Common myeloid progenitor, CD34-positive (primary cell): ENCODE measurements around the gene SMG7.
A peak's percentile ranks its signal among the peaks of the same experiment; 100 is the strongest.

Experiments
- CTCF ChIA-PET: fragments of 350-600 bp; sonication (Branson Sonifier 250); formaldehyde crosslinking; loops from one replicate; lab custom pipeline; 2021; ENCODE audit warnings: antibody characterized with exemption; lab: Charles Lee
- POLR2A ChIA-PET: fragments of 350-600 bp; sonication (Branson Sonifier 250); formaldehyde crosslinking; loops from one replicate; lab custom pipeline; 2021; ENCODE audit warnings: antibody characterized with exemption; lab: Charles Lee
- DNase-seq, 3 donors: peaks; one replicate each; pipeline versions ENCODE4 v3.0.0 to v3.0.0-alpha.2; 2013
- H3K27ac ChIP-seq, 2 experiments: 1 replicate in 1 of 2; 2 replicates in 1 of 2; pipeline ENCODE4 v1.7.0; 2013; ENCODE audit warnings: inconsistent platforms in 2 of 2, low read length in 2 of 2, mild to moderate bottlenecking in 2 of 2, low read depth in 1 of 2, moderate library complexity in 1 of 2; ENCODE audit not compliant: severe bottlenecking in 2 of 2, insufficient read depth in 1 of 2, poor library complexity in 1 of 2
- H3K27me3 ChIP-seq, 5 experiments: replicated peaks in 2 of 5; 1 replicate in 3 of 5; 2 replicates in 2 of 5; pipeline versions ENCODE4 v1.6.1 to v1.7.0; 2013; ENCODE audit warnings: low read length in 4 of 5, mild to moderate bottlenecking in 2 of 5, moderate library complexity in 2 of 5, inconsistent platforms in 1 of 5; ENCODE audit not compliant: insufficient read depth in 5 of 5, control insufficient read depth in 4 of 5
- H3K36me3 ChIP-seq, 4 experiments: 1 replicate in 2 of 4; 2 replicates in 2 of 4; pipeline versions ENCODE4 v1.6.1 to v1.7.0; 2013; ENCODE audit warnings: low read length in 3 of 4, control low read depth in 1 of 4, mild to moderate bottlenecking in 1 of 4; ENCODE audit not compliant: control insufficient read depth in 4 of 4, insufficient read depth in 4 of 4
- H3K4me1 ChIP-seq, 4 experiments: 1 replicate in 3 of 4; 2 replicates in 1 of 4; pipeline versions ENCODE4 v1.6.1 to v1.7.1; 2013; ENCODE audit warnings: low read length in 3 of 4, mild to moderate bottlenecking in 3 of 4, control low read depth in 1 of 4, inconsistent platforms in 1 of 4, moderate library complexity in 1 of 4; ENCODE audit not compliant: control insufficient read depth in 4 of 4, insufficient read depth in 4 of 4; ENCODE audit errors: control extremely low read depth in 1 of 4
- H3K4me3 ChIP-seq, 7 experiments: 1 replicate in 4 of 7; 2 replicates in 3 of 7; pipeline versions ENCODE4 v1.5.1 to v1.7.0; 2013; ENCODE audit warnings: mild to moderate bottlenecking in 7 of 7, low read length in 6 of 7, moderate library complexity in 6 of 7, inconsistent platforms in 2 of 7, low read depth in 2 of 7, control low read depth in 1 of 7; ENCODE audit not compliant: insufficient read depth in 4 of 7, control insufficient read depth in 1 of 7; ENCODE audit errors: extremely low read depth in 1 of 7
- H3K9me3 ChIP-seq, 5 experiments: 1 replicate in 4 of 5; 2 replicates in 1 of 5; pipeline versions ENCODE4 v1.6.1 to v1.7.1; 2013; ENCODE audit warnings: low read length in 4 of 5, mild to moderate bottlenecking in 2 of 5, inconsistent platforms in 1 of 5, low read depth in 1 of 5, moderate library complexity in 1 of 5; ENCODE audit not compliant: control insufficient read depth in 4 of 5, insufficient read depth in 2 of 5; ENCODE audit errors: control extremely low read depth in 1 of 5
- WGBS: methylation state at CpG from one replicate; pipeline ENCODE4 v1.1.5; 2013; ENCODE audit not compliant: insufficient coverage; 5-methylcytosine and 5-hydroxymethylcytosine counted together

The SMG7 gene

DNA sequence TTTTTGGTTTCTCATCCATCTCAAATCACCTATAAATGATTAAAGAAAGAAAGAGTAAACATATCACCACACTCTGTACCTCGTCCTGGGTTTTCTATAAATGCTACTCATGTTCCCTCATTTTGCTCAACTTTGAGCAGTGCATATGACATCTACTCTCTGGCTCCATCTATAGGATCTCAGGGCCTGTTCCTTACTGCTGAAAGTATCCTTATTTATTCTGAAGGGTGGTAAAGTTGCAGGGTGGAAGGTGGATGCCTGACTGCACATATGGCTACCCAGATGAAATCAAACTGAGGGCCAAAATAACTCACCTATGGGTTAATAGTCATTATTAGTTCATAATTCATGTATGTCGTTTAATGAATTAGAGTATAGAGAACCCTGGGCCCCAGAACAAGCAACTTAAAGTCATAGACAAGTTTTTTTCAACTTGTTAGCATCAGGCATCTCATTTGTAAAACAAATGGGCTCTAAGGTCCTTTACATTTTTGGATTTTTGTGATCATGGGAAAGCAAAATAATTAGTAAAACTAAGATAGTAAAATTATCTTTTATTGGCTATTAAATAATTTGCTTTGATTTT lies 71.4 kb downstream of the SMG7 start:
- H3K27me3 ChIP-seq: no peaks in the 10 kb centered on the region
- no peaks in the 10 kb centered on the region for H3K9me3 ChIP-seq
- peak; percentile 72 to 82 (median 81) for DNase-seq
- H3K4me1 ChIP-seq: no peaks in the 10 kb centered on the region
- H3K27ac ChIP-seq: no peak overlapping the region
- peaks cover 33 to 88% (median 63%) of the 10 kb centered on the region in 4 experiments for H3K36me3 ChIP-seq
- CTCF ChIA-PET: no interaction called here
- POLR2A ChIA-PET: no interaction called here
- H3K4me3 ChIP-seq: no peak overlapping the region
- no CpG with 5 or more reads among the region's 2 CpGs for WGBS

DNA sequence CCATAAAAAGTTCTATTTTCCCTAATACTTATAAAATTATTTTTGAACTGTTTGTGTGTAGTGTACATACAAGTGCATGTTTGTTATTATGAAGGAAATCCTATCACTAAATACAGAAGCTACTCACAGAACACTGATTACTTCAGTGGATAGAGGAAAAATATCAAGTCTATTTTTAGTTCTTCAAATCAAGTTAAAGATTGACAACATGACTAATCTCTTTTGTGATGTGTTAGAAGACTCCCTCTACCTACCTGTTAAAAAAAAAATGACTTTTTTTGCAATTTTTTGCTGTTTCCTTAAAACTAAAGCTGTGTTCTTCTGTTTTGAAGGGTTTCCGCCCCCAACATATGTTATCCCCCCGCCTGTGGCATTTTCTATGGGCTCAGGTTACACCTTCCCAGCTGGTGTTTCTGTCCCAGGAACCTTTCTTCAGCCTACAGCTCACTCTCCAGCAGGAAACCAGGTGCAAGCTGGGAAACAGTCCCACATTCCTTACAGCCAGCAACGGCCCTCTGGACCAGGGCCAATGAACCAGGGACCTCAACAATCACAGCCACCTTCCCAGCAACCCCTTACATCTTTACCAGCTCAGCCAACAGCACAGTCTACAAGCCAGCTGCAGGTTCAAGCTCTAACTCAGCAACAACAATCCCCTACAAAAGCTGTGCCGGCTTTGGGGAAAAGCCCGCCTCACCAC lies 72.4 kb downstream of the SMG7 start:
- H3K27me3 ChIP-seq: no peaks in the 10 kb centered on the region
- DNase-seq: no peak
- no peak overlapping the region for H3K27ac ChIP-seq
- 92% methylated on average over 5 of the region's 5 CpGs for WGBS
- ChIA-PET POLR2A (no interaction called here), CTCF (interaction anchor here (0.7 to 2.1 kb wide), 13 partner anchors 8 to 392 kb away, joined by 3 to 11 read pairs (median 4); no protein-coding TSS in a partner anchor)
- peaks cover 31 to 89% (median 63%) of the 10 kb centered on the region in 4 experiments for H3K36me3 ChIP-seq
- H3K4me3 ChIP-seq: no peak overlapping the region
- no peaks in the 10 kb centered on the region for H3K4me1 ChIP-seq
- H3K9me3 ChIP-seq: no peaks in the 10 kb centered on the region

DNA sequence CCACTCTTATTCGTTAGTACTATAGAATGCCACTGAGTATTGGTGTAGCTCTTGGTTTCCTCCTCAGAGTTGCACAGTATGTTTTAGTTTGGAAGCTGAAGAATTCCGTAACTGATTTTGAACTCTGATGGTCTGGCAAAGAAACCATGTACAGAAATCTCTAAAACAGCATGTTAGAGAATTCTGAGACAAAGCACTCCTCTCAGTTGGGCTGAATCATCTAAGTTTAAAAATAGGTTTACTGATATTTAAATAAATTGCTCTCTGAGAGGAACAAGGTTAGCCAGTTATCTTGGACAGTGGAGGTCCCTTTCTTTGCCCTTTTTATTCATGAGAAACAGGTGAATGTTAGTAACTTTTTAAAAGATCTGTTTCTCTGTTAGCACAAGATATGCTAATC lies 74.1 kb downstream of the SMG7 start:
- no peak for DNase-seq
- ChIA-PET CTCF (interaction anchor here (1.5 kb wide), 1 partner anchor 76 kb away, joined by 4 read pairs; no protein-coding TSS in a partner anchor), POLR2A (no interaction called here)
- WGBS: 100% methylated on average over 2 of the region's 2 CpGs
- no peaks in the 10 kb centered on the region for H3K9me3 ChIP-seq
- H3K4me3 ChIP-seq: no peak overlapping the region
- H3K27ac ChIP-seq: no peak overlapping the region
- H3K4me1 ChIP-seq: no peaks in the 10 kb centered on the region
- H3K27me3 ChIP-seq: no peaks in the 10 kb centered on the region
- peaks cover 33 to 90% (median 65%) of the 10 kb centered on the region in 4 experiments for H3K36me3 ChIP-seq

DNA sequence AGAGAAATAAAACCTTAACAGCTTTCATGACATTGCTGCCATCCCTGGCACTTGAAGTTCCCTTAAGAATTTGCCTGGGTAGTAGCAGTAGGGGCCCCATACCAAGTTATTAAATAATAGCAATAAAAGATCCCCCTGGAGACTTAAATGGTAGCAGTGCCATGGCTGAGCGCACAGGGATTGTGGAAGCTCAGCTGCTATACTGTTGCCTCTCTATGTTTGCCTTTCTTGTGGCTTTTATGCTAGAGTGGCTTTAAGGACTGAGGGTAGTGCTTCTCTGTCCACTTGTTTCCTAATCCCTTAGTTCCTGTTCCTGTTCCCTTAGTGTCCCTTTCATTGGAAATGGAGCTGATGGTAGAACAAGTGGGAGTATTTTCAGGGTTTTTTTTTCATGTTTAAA lies 75.8 kb downstream of the SMG7 start:
- POLR2A ChIA-PET: no interaction called here
- WGBS: 100% methylated on average over 1 of the region's 1 CpG

DNA sequence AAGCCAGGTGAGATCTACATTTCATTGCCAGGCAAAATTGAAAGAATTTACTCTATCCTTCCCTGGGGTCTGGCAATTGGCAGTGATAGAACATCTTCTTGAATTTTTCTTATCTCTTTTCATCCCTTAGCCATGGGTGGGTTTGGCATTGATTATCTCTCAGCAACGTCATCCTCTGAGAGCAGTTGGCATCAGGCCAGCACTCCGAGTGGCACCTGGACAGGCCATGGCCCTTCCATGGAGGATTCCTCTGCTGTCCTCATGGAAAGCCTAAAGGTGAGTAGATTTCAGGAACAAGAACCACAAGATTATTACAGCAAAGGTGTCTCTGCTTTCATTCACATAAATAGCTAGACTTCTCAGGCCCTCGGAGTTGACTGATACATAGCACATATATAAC lies 78.6 kb downstream of the SMG7 start:
- Histone ChIP-seq H3K4me3 (no peak overlapping the region), H3K27me3 (no peaks in the 10 kb centered on the region), H3K27ac (no peak overlapping the region), H3K36me3 (peaks cover 32 to 92% (median 70%) of the 10 kb centered on the region in 4 experiments), H3K4me1 (peaks cover 0 to 18% (median 0%) of the 10 kb centered on the region in 4 experiments), H3K9me3 (no peaks in the 10 kb centered on the region)
- POLR2A ChIA-PET: no interaction called here
- 100% methylated on average over 2 of the region's 3 CpGs for WGBS
- CTCF ChIA-PET: interaction anchor here (1.0 to 1.4 kb wide), 2 partner anchors 11 to 15 kb away, joined by 3 to 4 read pairs; no protein-coding TSS in a partner anchor
- DNase-seq: no peak

More for the DNA sequence above, 75.8 kb downstream of the SMG7 start:
- peaks cover 37 to 94% (median 72%) of the 10 kb centered on the region in 4 experiments for H3K36me3 ChIP-seq
- H3K4me1 ChIP-seq: peaks cover 0 to 8% (median 0%) of the 10 kb centered on the region in 4 experiments
- H3K4me3 ChIP-seq: no peak overlapping the region
- no peaks in the 10 kb centered on the region for H3K9me3 ChIP-seq
- DNase-seq: no peak
- CTCF ChIA-PET: interaction anchor here (0.6 to 1.5 kb wide), 4 partner anchors 15 to 265 kb away, joined by 3 read pairs; no protein-coding TSS in a partner anchor
- H3K27me3 ChIP-seq: no peaks in the 10 kb centered on the region
- H3K27ac ChIP-seq: no peak overlapping the region

DNA sequence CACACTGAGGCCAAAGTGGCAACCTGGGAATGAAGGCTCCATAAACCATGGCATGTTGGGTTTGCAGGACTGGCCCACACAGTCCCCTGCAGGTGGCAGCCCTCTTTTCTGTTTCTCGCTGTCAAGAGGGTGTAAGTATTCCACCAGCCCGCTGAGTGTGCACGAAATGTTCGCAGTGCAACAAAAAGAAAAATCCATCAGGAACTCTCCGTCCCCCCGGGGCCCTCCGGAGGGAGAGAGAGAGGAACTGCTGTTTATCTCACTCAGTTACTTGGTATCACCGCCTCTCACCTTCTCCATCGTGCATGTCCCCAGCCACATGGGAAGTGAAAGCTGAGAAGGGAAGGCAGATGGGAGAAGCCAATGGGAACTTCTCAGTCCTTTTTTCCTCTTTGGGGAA lies 79.6 kb downstream of the SMG7 start:
- no peak overlapping the region for H3K27ac ChIP-seq
- ChIA-PET POLR2A (no interaction called here), CTCF (interaction anchor here (1.0 to 1.4 kb wide), 2 partner anchors 12 to 16 kb away, joined by 3 to 4 read pairs; no protein-coding TSS in a partner anchor)
- no peaks in the 10 kb centered on the region for H3K27me3 ChIP-seq
- WGBS: 97% methylated on average over 8 of the region's 9 CpGs
- peaks cover 0 to 18% (median 0%) of the 10 kb centered on the region in 4 experiments for H3K4me1 ChIP-seq
- no peak overlapping the region for H3K4me3 ChIP-seq
- no peak for DNase-seq
- H3K9me3 ChIP-seq: no peaks in the 10 kb centered on the region
- peaks cover 33 to 85% (median 61%) of the 10 kb centered on the region in 4 experiments for H3K36me3 ChIP-seq

DNA sequence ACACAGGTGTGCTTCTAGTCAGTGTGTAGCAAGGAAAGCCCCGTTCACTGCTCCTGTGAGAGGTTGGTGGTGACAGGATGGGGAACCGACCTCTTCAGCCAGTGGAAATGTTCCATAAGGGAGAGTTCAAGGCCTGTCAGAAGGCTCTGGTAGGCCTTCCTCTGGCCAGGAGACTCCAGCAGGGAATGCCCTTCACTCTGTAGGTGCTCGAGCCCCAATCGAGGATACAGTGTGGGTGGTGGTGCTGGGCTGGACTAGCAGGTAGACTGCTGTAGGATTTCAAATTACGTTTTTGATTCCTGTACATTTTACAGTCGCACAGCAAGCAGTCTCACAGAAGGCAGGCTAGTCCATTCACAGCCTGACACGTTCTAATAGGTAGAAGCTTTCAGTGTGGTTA lies 80.1 kb downstream of the SMG7 start:
- no peak overlapping the region for H3K4me3 ChIP-seq
- H3K36me3 ChIP-seq: peaks cover 34 to 85% (median 58%) of the 10 kb centered on the region in 4 experiments
- peaks cover 0 to 18% (median 0%) of the 10 kb centered on the region in 4 experiments for H3K4me1 ChIP-seq
- no peak overlapping the region for H3K27ac ChIP-seq
- no peak for DNase-seq
- WGBS: 100% methylated on average over 4 of the region's 7 CpGs
- POLR2A ChIA-PET: no interaction called here
- no peaks in the 10 kb centered on the region for H3K27me3 ChIP-seq
- CTCF ChIA-PET: interaction anchor here (1.4 to 1.5 kb wide), 2 partner anchors 12 to 23 kb away, joined by 3 to 4 read pairs; no protein-coding TSS in a partner anchor
- no peaks in the 10 kb centered on the region for H3K9me3 ChIP-seq
